Measurements from ENCODE around the gene MFAP2.

MFAP2 gene

GRCh38 chr1:16968372-16968771 lies 12.0 kb downstream of the MFAP2 start:
- no peak for TF ChIP-seq POLR2AphosphoS5 (IDR thresholded peaks at IDR 0.05; ENCODE audit: low read depth, low read length)
- TF ChIP-seq TAF1 (IDR thresholded peaks at IDR 0.05; ENCODE audit: borderline replicate concordance, insufficient read depth, low read length), result no peak
- TF ChIP-seq SIN3A (IDR thresholded peaks at IDR 0.05; ENCODE audit: borderline replicate concordance, insufficient read depth, low read length), result no peak
- TF ChIP-seq FOXP2 (optimal IDR thresholded peaks at IDR 0.05; ENCODE audit: borderline replicate concordance, extremely low read depth, extremely low read length, insufficient read depth), result no peak
- TF ChIP-seq REST (IDR thresholded peaks at IDR 0.05; ENCODE audit: insufficient read depth in 1 of 2, low read depth in 2 of 2, low read length in 2 of 2), result no peak

- TF ChIP-seq SIN3A (IDR thresholded peaks at IDR 0.05; ENCODE audit: borderline replicate concordance, insufficient read depth, low read length), result no peak
- TF ChIP-seq REST (IDR thresholded peaks at IDR 0.05; ENCODE audit: insufficient read depth in 1 of 2, low read depth in 2 of 2, low read length in 2 of 2), result no peak
- no peak for TF ChIP-seq POLR2AphosphoS5 (IDR thresholded peaks at IDR 0.05; ENCODE audit: low read depth, low read length)
- TF ChIP-seq FOXP2 (optimal IDR thresholded peaks at IDR 0.05; ENCODE audit: borderline replicate concordance, extremely low read depth, extremely low read length, insufficient read depth), result no peak
- no peak for TF ChIP-seq TAF1 (IDR thresholded peaks at IDR 0.05; ENCODE audit: borderline replicate concordance, insufficient read depth, low read length)
Observed at GRCh38 chr1:16967962-16968361, 12.5 kb downstream of the MFAP2 start.

- TF ChIP-seq TAF1 (IDR thresholded peaks at IDR 0.05; ENCODE audit: borderline replicate concordance, insufficient read depth, low read length) (no peak), POLR2AphosphoS5 (IDR thresholded peaks at IDR 0.05; ENCODE audit: low read depth, low read length) (no peak), SIN3A (IDR thresholded peaks at IDR 0.05; ENCODE audit: borderline replicate concordance, insufficient read depth, low read length) (no peak), FOXP2 (optimal IDR thresholded peaks at IDR 0.05; ENCODE audit: borderline replicate concordance, extremely low read depth, extremely low read length, insufficient read depth) (no peak), REST (IDR thresholded peaks at IDR 0.05; ENCODE audit: insufficient read depth in 1 of 2, low read depth in 2 of 2, low read length in 2 of 2) (no peak)
Observed at GRCh38 chr1:16967095-16967575, 13.3 kb downstream of the MFAP2 start.

- TF ChIP-seq FOXP2 (optimal IDR thresholded peaks at IDR 0.05; ENCODE audit: borderline replicate concordance, extremely low read depth, extremely low read length, insufficient read depth), result no peak
- no peak for TF ChIP-seq POLR2AphosphoS5 (IDR thresholded peaks at IDR 0.05; ENCODE audit: low read depth, low read length)
- no peak for TF ChIP-seq TAF1 (IDR thresholded peaks at IDR 0.05; ENCODE audit: borderline replicate concordance, insufficient read depth, low read length)
- no peak for TF ChIP-seq SIN3A (IDR thresholded peaks at IDR 0.05; ENCODE audit: borderline replicate concordance, insufficient read depth, low read length)
- no peak for TF ChIP-seq REST (IDR thresholded peaks at IDR 0.05; ENCODE audit: insufficient read depth in 1 of 2, low read depth in 2 of 2, low read length in 2 of 2)
Observed at GRCh38 chr1:16966282-16966681, 14.1 kb downstream of the MFAP2 start.

Measured in PFSK-1 (cell line).